DMS153 treated with DMSO at 0.1 percent for 48 hours (cell line): Measurements from ENCODE around the gene RHEBL1.

ENCODE experiments used
- DNase-seq: peaks from one replicate; lab custom pipeline; 2025; ENCODE audit not compliant: unreplicated experiment; lab: John Stamatoyannopoulos, UW

RHEBL1 gene

DNA sequence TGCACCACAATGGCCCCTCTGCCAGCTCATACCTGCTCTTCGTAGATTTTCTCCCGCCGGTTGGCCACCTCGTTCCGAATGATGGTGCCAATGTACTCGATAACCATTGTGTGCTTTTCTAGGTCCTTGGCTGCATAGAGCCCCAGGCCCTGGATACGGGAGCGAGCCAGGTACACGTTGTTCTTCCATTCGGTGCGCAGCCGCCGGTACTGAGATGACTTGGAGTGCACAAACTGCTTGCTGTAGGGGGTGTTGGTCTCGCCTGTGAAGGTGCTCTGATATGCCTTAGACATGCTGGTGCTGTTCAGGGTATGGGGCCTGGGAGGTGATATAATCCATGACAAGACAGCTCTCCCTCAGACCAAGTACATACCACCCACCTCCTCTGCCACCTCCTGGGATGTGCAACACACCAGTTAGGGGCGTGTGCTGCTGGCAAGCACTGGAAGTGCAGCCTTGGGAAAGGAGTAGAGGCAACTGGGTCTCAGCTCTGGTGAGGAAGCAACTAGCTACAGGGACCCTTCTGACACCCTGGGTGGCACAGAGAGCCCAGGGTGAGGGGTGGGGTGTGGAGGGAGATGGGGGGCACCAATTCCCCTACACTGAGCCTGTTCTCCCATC, 47.1 kb downstream of the RHEBL1 start:
- no peak for DNase-seq

DNA sequence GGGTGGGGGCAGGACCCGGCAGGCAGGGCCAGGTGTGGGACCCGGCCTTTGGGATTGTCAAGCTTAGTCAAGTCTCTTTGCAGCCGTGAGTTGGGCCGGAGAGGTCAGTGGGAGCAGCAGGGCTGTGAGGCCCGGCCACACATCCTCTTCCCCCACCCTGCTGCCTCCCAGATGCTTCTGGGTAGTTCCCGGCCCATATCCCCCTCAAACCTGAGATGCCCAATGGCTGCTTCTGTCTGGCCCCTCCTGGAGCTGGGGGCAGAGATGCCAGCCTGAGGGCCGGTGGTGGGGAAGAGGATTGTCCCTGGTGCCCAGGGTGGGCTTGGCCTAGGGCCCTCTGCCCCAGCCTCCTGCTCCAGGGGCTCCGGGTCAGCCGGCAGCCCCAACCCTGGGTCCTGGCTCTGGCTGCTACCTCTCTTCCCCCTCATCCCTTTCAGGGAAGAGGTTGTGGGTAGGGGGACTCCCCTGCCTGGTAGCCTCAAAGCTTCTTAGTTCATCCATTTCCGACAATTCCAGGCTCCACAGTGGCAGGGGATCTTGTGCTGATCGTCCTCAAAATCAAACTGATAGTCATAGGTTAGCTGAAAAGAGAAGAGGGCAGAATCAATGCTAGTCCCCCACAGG, 48.4 kb downstream of the RHEBL1 start:
- DNase-seq: no peak

DNA sequence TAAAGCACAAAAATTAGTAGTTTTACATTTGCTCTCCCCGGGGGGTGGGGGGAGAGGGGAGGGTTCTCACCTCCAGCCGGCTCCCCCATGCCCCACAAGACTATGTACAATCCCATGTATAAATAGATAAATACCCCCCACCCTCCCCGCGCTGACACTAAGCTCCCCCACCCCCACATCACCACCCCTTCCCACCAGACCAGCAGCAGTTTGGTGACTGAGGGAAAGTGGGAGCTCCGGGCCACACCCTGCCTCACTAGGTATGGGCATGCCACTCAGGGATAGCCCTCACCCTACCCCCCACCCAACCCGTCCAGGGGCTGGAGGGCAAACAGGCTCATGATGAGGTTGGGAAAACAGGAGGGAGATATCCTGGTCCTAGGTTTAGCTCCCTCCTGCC, 49.3 kb downstream of the RHEBL1 start:
- no peak for DNase-seq

DNA sequence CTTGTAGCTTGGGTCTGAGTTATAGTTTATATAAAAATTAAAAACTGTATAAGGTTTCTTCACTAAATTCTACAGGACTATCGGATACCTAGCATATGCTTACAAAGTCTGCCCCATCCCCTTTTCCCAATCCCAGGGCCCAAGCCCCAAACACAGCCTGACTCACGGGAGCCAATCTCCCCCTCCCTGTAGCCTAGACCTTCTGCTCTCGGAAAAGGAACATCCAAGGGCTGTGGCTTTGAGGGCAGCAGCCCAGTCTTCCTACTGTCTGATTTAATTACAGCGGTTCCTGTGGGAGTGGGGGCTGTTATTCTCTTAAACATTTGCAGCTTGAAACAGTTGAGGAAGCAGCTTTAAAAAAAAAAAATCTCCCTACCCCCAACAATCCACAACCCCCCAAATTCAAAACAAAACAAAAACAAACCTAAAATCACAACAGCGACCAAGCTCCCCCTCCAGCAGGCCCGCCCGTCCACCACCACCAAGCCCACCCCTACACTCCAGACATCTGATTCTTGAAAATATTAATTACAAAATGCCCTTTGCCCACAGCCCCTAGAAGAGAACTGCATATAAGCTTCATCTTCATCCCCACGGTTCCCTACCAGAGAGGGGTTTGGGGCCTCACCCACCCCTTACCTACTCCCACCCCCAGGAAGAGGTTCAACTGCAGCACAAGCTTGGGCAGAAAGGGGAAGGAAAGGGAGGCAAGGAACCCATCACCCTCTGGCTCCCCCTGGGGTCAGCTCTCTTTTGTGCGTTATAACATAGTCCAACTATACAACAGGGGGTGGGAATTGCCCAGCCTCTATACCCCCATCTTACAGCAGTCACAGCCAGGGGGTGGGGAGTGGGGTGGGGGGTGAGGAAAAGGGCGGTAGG, 50.1 kb downstream of the RHEBL1 start:
- DNase-seq: no peak

DNA sequence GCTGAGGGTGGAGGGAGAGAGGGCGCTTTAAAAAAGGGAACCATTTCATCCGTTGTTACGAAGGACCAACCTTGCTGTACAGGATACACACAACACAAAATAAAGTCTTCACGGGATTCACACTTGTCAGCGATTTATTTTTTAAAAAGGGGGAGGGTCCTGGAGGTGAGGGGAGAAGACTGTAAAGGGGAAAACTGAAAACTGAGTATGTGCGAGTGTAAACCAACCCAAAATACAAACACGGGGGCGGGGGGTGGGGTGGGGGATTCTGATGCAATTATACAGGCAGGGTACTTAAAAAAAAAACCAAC, 50.7 kb downstream of the RHEBL1 start:
- DNase-seq: no peak

GRCh38 chr12:49018261-49019119, 51.3 kb downstream of the RHEBL1 start, which contains the start of gene PRKAG1:
PRKAG1 (minus strand) TSS chr12:49018776; CDS start chr12:49018740, 36 bp downstream.
- peak; percentile 94 for DNase-seq

DNA sequence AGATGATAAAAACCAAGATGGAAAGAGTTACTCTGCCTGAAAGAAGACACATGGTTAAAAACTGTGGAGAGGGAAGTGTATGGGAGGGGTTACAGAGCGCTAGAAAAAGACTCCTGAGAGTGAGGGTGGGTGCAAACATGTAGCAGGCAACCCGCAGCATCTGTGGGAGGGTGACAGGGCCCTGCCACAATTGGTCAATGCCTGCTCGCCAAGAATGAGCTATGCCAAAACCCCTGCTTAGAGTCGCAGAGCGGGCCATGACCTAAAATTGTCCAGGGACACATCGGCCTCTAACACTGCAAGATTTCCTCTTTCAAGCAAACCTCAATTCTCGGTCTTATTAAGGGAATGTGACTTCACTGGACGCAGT, 51.9 kb downstream of the RHEBL1 start:
- DNase-seq: no peak

DNA sequence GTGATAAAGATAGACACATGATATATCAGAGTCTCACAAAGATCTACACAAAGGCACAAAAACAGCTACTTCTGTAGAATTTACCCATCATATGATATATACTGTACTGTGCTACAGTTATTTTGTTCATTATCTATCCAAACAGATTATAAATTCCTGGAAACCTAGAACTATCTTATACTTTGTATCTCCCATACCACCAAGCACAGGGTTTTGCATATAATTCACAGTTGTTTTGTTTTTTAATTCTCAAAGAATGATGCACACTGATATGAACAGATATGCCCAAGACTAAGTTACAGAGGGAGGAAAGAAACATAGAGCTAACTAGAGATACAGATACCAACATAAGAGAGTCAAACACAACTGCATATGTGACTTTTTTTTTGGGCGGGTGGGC, 54.6 kb downstream of the RHEBL1 start:
- no peak for DNase-seq
